GM18861 (cell line): ENCODE data around the gene APLNR.

Source experiments
- ATAC-seq: cut with Tn5 transposase; IDR thresholded peaks from one replicate; pipeline ENCODE4 v1.9.1; 2021; ENCODE audit not compliant: unreplicated experiment

APLNR gene

DNA sequence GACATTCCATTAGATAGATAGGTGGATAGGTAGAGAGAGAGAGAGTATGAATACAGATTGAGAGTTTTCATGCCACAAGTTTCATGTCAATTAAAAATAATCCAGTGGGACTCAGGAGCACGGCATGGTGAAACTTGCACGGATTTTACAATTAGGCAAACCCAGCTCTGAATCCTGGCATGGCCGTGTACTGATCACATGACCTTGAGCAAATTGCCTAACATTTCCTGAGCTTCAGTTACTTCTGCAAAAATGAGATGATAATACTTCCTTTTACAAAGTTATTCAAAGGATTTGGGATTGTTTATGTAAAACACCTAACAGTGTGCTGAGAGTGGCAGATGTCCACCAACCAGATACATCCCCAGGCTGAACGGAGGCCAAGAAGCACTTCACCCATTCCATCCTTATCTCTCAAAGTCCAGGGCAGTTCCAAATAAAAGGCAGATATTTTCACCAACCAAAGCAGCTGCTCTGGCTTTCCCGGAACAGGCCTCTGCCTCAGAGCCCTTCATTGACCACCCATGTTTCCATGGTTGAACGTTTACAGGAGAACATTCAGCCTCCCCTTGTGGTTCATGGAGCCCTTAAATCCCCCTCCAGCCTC lies 17.9 kb downstream of the APLNR start:
- no peak for ATAC-seq

GRCh38 chr11:57217053-57217452 lies 20.0 kb downstream of the APLNR start:
- no peak for ATAC-seq

DNA sequence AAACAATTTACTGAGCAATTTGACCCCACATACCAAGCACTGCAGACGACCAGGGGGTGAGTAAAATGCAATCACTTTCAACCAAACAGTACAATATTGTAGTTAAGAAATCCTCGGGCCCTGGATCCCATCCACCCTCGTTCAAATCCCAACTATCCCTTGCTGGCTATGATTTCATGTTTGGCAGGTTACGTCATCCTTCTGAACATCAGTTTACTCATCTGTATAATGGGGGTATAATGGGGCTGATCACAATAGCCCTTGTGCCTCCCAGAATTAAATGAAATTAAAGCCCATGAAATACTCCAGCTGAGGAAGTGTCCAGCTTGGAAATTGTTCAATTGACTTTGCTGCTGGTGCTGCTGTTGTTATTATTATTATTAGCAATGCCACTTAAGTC lies 20.6 kb downstream of the APLNR start:
- ATAC-seq = no peak

DNA sequence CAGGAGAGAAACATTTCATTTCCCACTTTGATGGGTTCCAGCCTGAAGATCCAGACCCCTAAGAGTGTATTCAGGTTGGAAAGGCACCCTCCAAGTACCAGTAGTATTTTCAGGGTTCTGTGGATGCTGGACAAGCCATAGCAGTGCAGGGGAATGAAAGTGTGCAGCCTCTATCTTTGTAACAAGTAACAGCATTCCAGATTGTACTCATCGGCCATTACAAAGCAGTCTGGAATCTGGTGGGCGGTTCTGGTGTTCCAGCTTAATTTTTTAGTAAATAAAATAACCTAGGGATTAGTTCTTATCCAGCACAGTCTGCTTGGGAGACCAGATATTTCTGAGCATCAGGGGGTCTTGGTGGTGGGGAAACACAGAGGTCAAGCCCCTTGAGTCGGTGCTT lies 22.6 kb downstream of the APLNR start:
- ATAC-seq = no peak

GRCh38 chr11:57214098-57214417 lies 23.0 kb downstream of the APLNR start:
- no peak for ATAC-seq

DNA sequence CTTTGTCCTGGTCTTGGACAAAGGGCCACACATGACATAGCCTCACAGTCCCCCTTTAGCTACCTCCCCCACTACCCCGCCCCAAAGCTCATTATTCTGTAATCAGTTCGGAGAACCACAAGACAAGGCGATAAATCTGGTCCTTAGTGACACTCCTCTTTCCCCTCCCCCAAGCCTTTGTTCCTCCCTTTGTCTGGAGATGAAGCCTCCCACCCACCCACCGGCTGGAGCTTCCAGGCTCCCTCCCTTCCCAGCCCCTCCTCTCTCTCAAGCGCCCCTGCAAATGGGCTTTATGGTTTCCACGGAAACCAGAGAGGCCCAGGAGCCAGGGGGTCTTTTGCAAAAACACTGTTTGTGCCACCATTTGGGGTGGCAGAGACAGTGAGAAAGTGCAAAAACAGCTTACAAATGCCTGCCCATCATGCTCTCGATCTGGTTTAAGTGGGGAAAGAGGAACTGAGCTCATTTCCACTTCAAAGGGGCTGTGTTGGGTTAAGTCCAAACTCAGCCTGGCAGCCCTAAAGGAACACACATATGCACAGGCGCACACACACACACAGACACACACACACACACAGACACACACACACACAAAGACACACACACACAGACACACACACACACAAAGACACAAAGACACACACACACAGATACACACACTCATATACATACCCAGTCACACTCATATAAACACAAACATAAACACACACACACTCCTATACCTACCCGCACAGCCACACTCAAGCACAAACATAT lies 23.5 kb downstream of the APLNR start:
- no peak for ATAC-seq

DNA sequence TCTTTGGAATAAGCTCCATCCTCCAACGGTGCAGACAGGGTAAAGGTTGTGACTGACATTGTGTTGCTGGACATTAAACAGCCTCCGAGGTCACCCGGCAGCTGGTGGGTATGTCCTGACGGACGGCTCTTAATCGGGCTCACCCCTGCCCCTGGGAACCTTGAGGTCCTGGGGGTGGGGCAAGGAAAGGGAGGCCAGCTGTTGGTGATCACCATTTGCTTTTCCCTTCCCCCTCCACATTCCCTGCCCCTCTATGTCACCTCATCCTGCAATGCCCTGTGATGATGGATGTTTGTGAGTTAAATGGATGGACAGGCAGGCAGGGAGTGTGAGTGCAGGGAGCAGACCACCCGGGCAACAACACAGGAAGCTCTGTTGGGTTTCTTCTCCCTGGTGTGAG lies 26.3 kb downstream of the APLNR start:
- ATAC-seq = no peak

- no peak for ATAC-seq
Measured at GRCh38 chr11:57207168-57207567, 29.9 kb downstream of the APLNR start.

DNA sequence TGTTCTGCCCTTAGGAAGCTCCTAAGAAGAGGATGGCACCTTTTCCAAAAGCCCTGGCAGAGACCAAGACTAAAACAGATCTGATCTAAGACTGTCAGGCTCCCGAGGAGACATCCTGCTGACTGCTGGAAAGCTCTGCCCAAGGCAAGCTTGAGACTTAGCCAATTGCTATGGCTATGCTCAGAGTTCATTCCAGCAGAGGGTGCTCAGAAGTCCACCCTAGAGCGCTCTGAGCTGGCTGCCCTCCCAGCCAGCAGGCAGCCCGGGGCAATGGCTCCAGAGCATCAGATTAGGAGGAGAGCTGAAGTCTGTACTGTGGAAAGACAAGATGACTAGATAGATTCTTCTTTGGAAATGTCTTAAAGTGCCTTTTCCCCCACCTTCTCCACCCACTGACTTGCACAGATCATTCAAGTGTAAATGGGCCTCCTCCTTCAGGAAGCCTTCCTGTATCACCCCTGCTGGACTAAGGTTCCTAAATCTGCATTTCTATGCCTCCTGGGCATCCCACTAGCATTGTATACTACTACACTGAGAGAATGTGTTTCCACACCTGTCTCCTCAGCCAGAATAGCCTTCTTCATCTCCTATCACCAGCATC lies 31.9 kb downstream of the APLNR start:
- no peak for ATAC-seq

GRCh38 chr11:57203882-57204480 lies 33.1 kb downstream of the APLNR start:
- ATAC-seq = no peak

DNA sequence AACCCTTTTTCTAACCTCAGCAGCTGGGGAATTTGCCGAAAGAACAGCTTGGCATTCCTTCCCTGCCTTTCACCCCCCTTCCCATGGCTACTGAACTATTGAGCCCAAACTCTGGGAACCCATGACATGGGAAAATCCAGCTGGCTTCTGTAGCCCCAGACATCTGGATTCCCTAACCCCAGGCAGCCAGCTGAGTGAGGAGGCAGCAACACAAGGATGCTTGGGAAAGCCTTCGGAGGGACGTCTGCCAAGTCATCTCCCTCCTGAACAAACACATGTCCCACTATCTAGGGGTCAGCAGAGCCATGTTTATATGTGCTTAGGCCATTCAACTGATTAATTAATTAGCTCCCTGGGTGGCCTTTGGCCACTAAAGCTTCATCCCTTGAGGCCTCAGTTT lies 33.7 kb downstream of the APLNR start:
- no peak for ATAC-seq

DNA sequence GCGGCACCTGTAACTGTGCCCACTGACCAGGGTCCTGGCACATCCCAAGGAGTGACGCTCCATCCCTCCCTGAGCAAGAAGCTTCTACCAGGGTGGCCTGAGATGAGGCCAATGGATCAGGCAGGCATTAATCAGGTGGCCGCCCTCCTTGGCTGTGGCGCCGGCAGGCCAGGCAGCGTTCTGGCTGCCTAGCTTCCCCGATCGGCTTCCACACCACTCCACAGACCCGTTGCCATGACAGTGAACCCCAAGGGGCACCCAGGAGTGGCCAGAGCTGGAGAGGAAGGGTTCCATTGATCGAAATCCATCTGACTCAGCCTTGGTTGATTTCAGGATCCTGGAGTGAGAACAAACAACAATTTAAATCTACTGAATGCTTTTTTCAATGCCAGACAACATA lies 34.8 kb downstream of the APLNR start:
- ATAC-seq = no peak

DNA sequence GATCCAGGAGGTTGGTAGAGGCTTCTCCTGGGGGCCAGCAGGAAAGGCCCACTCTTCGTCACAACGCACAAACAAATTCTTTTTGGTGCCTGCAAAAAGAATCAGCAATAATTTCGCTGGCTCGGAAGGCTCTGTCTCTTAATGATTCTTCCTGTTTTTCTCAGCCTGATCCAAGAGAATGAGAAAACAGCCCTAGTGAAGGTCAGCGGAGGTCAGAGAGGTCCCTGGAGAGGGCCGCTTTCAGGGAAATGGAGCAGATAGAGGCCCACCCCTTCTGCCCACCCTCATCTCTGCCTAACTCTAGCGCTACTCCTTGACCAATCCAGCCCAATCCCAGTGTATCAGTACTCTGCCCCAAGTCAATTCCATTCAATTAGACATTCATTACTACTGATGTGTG lies 36.1 kb downstream of the APLNR start:
- ATAC-seq = no peak

GRCh38 chr11:57199330-57199729 lies 37.7 kb downstream of the APLNR start:
- no peak for ATAC-seq

DNA sequence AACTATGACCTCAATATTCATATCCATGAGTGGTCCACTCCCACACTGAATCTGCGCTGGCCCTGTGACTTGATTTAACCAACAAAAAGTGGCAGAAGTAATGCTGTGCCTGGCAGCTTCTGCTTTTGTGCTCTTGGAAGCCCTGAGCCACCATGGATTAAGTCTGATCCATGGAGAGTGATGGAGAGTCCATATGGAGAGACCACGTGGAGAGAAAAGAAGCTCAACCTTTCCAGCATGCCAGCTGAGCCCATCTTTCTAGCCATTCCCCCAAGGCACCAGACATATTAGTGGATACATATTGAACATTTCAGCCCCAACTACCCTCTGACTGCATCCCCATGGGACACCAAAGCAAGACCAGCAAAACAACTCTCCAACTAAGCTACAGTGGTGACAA lies 39.3 kb downstream of the APLNR start:
- ATAC-seq = no peak

GRCh38 chr11:57196596-57196995 lies 40.5 kb downstream of the APLNR start:
- no peak for ATAC-seq

DNA sequence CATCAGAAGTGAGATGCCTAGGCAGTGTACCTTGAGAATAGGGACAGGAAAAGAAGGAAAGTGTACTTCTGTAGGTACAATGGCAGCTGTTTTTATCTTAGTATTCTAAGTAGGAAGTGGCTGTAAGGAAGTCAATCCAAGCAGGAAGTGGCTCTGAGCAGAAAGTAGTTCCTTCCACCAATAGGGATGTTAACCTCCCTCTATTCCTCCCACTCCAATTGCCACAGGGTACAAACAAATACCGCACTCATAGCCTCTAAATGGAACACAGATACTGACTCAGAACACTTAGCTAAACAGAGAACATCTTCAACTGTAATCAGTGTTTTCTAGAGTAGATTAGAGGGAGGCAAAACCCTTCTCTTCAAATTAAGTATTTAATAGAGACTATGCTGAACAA lies 44.7 kb downstream of the APLNR start:
- ATAC-seq = no peak

DNA sequence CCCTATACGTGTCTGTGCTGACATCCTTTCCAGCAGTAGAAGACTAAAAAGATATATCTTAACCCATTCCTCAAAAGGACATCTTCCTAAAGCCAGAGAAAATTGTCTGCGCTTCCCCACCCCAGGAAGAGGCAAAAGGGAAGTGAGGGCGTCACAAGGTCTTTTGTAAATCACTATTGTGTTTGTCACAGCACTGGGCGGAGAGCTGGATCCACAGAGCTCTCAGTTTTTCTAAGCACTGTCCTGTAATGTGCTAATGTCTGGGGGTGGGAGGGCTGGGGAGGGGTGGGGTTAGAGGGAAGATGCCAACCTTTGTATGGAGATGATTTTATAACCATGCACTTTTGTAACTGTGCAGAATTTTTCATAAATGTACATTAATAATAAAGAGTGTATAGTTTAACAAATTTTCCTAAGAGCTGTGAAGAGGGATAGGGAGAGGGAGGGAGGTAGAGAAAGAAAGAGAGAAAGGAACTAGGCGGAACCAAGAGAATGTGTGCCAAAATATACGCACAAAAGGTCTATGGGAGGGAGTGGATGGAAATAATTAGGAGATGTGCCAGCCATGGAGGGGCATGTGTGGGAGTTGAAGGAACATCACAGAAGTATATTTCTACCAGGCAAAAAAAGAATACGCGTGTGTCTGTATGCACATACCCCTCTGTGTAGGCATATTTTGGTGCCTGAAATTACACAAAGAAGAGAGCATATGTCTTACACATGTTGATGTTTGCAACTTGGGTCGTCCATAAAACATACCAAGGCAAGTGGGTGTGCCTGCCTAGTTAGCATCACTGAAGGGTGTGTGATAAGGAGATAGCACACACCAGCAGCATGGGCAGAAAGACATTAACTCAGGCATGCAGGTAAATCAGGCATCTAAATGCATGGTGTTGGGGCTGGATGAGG lies 45.5 kb downstream of the APLNR start:
- no peak for ATAC-seq

GRCh38 chr11:57190548-57190947 lies 46.5 kb downstream of the APLNR start:
- ATAC-seq = no peak
